ENCODE measurements around the gene KRTAP1-3.

DNA sequence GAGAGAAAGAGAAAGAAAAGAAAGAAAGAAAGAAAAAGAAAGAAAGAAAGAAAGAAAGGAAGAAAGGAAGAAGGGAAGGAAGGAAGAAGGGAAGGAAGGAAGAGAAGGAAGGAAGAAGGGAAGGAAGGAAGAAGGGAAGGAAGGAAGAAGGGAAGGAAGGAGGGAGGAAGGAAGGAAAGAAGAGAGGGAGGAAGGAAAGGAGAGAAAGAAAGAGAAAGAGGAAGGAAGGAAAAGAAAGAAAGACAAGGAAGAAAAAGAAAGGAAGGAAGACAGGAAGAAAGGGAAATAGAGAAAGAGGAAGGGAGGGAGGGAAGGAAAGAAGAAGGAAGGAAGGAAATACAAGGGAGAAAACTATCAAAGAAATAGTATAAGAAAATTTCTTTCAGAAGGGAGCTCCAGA, 42.1 kb upstream of the KRTAP1-3 start:
- TF ChIP-seq EZH2 (IDR thresholded peaks at IDR 0.05; ENCODE audit: insufficient read depth, poor library complexity, severe bottlenecking) = no peak
- TF ChIP-seq EZH2phosphoT487 (IDR thresholded peaks at IDR 0.05; ENCODE audit: insufficient read depth, low read depth) = no peak
